Activated naive CD4-positive, alpha-beta T cell treated with anti-CD3 and anti-CD28 coated beads, Interleukin-2, amount 10 ng/mL, durations not matched to agents 7 days and 5 days (primary cell): Measurements from ENCODE around the gene TYW1B.
A peak's percentile ranks its signal among the peaks of the same experiment; 100 is the strongest.
"Not testable (repeated sequence)": the region's sequence is repeated elsewhere in the genome, so short reads cannot be mapped to it uniquely, and the experiment has no call there.

Source experiments
- CTCF ChIA-PET: fragments of 350-600 bp; sonication (Branson Sonifier 250); formaldehyde crosslinking; loops from one replicate; lab custom pipeline; 2021; ENCODE audit warnings: antibody characterized with exemption; lab: Charles Lee
- DNase-seq: peaks from one replicate; pipeline ENCODE4 v3.0.0-alpha.2; 2020
- H3K27ac Mint-ChIP-seq: one replicate; pipeline ENCODE4 v1.8.0; 2021; ENCODE audit warnings: mild to moderate bottlenecking, moderate library complexity, mixed read lengths
- H3K27me3 Mint-ChIP-seq: one replicate; pipeline ENCODE4 v1.8.0; 2021; ENCODE audit warnings: mild to moderate bottlenecking, mixed read lengths
- H3K36me3 Mint-ChIP-seq: one replicate; pipeline ENCODE4 v1.8.0; 2021; ENCODE audit warnings: mixed read lengths
- H3K4me1 Mint-ChIP-seq: one replicate; pipeline ENCODE4 v1.8.0; 2021; ENCODE audit warnings: mixed read lengths
- H3K4me3 Mint-ChIP-seq: one replicate; pipeline ENCODE4 v1.8.0; 2021; ENCODE audit warnings: mild to moderate bottlenecking, moderate library complexity, mixed read lengths
- H3K9me3 Mint-ChIP-seq: one replicate; pipeline ENCODE4 v1.8.0; 2021; ENCODE audit warnings: mixed read lengths

TYW1B gene, protein sequence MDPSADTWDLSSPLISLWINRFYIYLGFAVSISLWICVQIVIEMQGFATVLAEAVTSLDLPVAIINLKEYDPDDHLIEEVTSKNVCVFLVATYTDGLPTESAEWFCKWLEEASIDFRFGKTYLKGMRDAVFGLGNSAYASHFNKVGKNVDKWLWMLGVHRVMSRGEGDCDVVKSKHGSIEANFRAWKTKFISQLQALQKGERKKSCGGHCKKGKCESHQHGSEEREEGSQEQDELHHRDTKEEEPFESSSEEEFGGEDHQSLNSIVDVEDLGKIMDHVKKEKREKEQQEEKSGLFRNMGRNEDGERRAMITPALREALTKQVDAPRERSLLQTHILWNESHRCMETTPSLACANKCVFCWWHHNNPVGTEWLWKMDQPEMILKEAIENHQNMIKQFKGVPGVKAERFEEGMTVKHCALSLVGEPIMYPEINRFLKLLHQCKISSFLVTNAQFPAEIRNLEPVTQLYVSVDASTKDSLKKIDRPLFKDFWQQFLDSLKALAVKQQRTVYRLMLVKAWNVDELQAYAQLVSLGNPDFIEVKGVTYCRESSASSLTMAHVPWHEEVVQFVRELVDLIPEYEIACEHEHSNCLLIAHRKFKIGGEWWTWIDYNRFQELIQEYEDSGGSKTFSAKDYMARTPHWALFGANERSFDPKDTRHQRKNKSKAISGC

GRCh38 chr7:72827839-72828591, at the start of gene TYW1B:
Gene TYW1B (minus strand): TSS chr7:72828200. CDS start chr7:72828075, 125 bp downstream.
- not testable (repeated sequence) for H3K9me3 Mint-ChIP-seq, H3K27me3 Mint-ChIP-seq
- Mint-ChIP-seq H3K4me1 (peaks cover 43% of the 10 kb centered on the region), H3K36me3 (peaks cover 12% of the 10 kb centered on the region), H3K27ac (peak within 1 kb of the TSS; percentile 97), H3K4me3 (peak within 1 kb of the TSS; percentile 85)
- DNase-seq, result peak; percentile 98
- CTCF ChIA-PET, result interaction anchor here (1.1 kb wide), 1 partner anchor 87 kb away, joined by 3 read pairs; no protein-coding TSS in a partner anchor

- peaks cover 18% of the 10 kb centered on the region for H3K27me3 Mint-ChIP-seq
- H3K9me3 Mint-ChIP-seq, H3K4me3 Mint-ChIP-seq, H3K4me1 Mint-ChIP-seq, H3K27ac Mint-ChIP-seq, H3K36me3 Mint-ChIP-seq, DNase-seq, CTCF ChIA-PET: not testable (repeated sequence)
Observed at GRCh38 chr7:72867591-72867990, 39.6 kb upstream of the TYW1B start.

- H3K4me3 Mint-ChIP-seq, CTCF ChIA-PET, H3K9me3 Mint-ChIP-seq, DNase-seq, H3K4me1 Mint-ChIP-seq, H3K36me3 Mint-ChIP-seq, H3K27me3 Mint-ChIP-seq, H3K27ac Mint-ChIP-seq: not testable (repeated sequence)
Observed at GRCh38 chr7:72858846-72859400, 30.9 kb upstream of the TYW1B start.

DNA sequence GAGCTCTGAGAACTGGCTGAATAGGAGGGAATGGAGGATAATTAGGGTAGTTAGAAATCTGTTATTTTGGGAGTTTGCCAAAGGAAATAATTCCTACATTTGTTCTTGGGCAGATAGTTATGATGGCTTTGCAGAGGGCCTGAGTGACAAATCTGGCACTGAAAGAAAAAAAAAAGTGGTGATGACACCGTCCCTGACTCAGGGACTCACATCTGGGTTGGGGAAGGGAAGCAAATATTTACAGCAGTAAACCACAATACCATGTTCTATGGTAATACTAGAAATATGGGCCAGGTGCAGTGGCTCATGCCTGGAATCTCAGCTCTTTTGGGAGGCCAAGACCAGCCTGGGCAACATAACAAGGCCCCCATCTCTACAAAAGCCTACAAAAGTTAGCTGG, 29.9 kb upstream of the TYW1B start:
- CTCF ChIA-PET, H3K4me1 Mint-ChIP-seq, H3K36me3 Mint-ChIP-seq, DNase-seq, H3K9me3 Mint-ChIP-seq, H3K27ac Mint-ChIP-seq, H3K27me3 Mint-ChIP-seq, H3K4me3 Mint-ChIP-seq: not testable (repeated sequence)

GRCh38 chr7:72855261-72855660, 27.3 kb upstream of the TYW1B start:
- CTCF ChIA-PET, H3K9me3 Mint-ChIP-seq: not testable (repeated sequence)

GRCh38 chr7:72852937-72853336, 24.9 kb upstream of the TYW1B start:
- DNase-seq, CTCF ChIA-PET, H3K9me3 Mint-ChIP-seq, H3K4me3 Mint-ChIP-seq, H3K36me3 Mint-ChIP-seq, H3K27me3 Mint-ChIP-seq, H3K4me1 Mint-ChIP-seq, H3K27ac Mint-ChIP-seq: not testable (repeated sequence)

More at GRCh38 chr7:72855261-72855660, 27.3 kb upstream of the TYW1B start:
- not testable (repeated sequence) for H3K4me3 Mint-ChIP-seq, H3K36me3 Mint-ChIP-seq, H3K27ac Mint-ChIP-seq, H3K4me1 Mint-ChIP-seq, H3K27me3 Mint-ChIP-seq, DNase-seq

DNA sequence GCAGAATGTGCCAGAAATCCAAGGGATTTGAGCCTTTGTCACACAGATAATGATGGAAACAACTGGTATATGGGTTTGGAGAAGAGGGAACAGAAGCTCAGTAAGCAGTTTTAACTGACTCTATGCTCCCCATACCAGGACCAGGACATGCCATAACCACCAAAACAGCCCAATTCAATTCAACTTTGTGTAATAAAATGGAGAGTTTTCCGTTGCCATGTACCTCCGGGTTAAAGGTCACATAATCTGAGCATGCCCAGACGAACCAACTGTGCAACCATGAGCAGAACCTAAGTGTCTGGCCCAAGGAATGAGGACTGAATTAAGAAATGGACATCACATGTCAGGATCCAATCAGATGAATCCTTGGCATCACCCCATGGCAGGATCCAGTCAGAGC, 22.7 kb upstream of the TYW1B start:
- CTCF ChIA-PET, H3K36me3 Mint-ChIP-seq: not testable (repeated sequence)

DNA sequence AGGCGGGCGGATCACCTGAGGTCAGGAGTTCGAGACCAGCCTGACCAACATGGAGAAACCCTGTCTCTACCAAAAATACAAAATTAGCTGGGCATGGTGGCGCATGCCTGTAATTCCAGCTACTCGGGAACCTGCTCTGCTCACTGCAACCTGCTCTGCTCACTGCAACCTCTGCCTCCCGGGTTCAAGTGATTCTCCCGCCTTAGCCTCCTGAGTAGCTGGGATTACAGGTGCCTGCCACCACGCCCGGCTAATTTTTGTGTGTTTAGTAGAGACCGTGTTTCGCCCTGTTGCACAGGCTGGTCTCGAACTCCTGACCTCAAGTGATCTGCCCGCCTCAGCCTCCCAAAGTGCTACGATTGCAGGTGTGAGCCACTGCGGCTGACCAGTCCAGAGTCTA, 16.1 kb upstream of the TYW1B start:
- not testable (repeated sequence) for H3K27ac Mint-ChIP-seq, H3K27me3 Mint-ChIP-seq, H3K4me3 Mint-ChIP-seq

More for the DNA sequence above, 22.7 kb upstream of the TYW1B start:
- not testable (repeated sequence) for H3K9me3 Mint-ChIP-seq, H3K4me3 Mint-ChIP-seq, H3K27me3 Mint-ChIP-seq, H3K27ac Mint-ChIP-seq, H3K4me1 Mint-ChIP-seq, DNase-seq

DNA sequence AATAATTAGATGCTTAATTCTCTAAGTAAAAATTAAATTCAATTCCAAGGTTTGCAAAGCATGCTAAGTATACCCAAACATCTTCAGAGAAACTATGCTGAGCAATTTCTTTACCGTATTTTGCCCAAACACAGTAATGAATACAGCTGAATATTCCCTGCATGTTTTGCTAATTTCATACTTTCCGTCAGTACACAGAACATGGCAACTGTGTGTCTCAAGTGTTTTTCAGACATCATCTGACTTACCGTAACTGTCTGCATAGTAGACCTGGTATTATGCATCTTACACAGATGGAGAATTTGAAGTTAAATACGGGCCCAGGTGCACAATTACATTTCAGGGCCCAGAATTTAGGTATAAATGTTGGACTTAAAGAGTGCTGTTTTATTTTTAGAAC, 15.2 kb upstream of the TYW1B start:
- H3K27ac Mint-ChIP-seq, H3K27me3 Mint-ChIP-seq: not testable (repeated sequence)
- peaks cover 17% of the 10 kb centered on the region for H3K9me3 Mint-ChIP-seq

More for the DNA sequence above, 16.1 kb upstream of the TYW1B start:
- DNase-seq, H3K4me1 Mint-ChIP-seq, CTCF ChIA-PET: not testable (repeated sequence)
- Mint-ChIP-seq H3K9me3 (peaks cover 17% of the 10 kb centered on the region), H3K36me3 (peaks cover 17% of the 10 kb centered on the region)

GRCh38 chr7:72840966-72841511, 13.0 kb upstream of the TYW1B start:
- H3K27ac Mint-ChIP-seq, H3K4me3 Mint-ChIP-seq, H3K4me1 Mint-ChIP-seq, DNase-seq, CTCF ChIA-PET, H3K27me3 Mint-ChIP-seq: not testable (repeated sequence)
- Mint-ChIP-seq H3K36me3 (peaks cover 34% of the 10 kb centered on the region), H3K9me3 (peaks cover 17% of the 10 kb centered on the region)

More for the DNA sequence above, 15.2 kb upstream of the TYW1B start:
- DNase-seq, H3K4me3 Mint-ChIP-seq, CTCF ChIA-PET, H3K4me1 Mint-ChIP-seq: not testable (repeated sequence)
- H3K36me3 Mint-ChIP-seq, result peaks cover 20% of the 10 kb centered on the region

DNA sequence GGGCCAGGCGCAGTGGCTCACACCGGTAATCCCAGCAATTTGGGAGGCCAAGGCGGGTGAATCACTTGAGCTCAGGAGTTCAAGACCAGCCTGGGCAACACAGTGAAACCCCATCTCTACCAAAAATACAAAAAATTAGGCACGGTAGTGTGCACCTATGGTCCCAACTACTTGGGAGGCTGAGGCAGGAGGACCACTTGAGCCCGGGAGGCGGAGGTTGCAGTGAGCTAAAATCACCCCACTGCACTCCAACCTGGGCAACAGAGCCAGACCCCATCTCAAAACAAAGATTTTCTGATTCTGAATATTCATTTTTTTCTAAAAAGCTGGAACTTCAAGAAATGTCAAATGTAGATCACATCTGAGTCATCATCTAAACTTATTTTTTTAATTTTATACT, 10.3 kb upstream of the TYW1B start:
- H3K27ac Mint-ChIP-seq, DNase-seq, H3K4me3 Mint-ChIP-seq, H3K4me1 Mint-ChIP-seq, CTCF ChIA-PET, H3K27me3 Mint-ChIP-seq: not testable (repeated sequence)
- H3K9me3 Mint-ChIP-seq, result peaks cover 17% of the 10 kb centered on the region
- peaks cover 37% of the 10 kb centered on the region for H3K36me3 Mint-ChIP-seq

DNA sequence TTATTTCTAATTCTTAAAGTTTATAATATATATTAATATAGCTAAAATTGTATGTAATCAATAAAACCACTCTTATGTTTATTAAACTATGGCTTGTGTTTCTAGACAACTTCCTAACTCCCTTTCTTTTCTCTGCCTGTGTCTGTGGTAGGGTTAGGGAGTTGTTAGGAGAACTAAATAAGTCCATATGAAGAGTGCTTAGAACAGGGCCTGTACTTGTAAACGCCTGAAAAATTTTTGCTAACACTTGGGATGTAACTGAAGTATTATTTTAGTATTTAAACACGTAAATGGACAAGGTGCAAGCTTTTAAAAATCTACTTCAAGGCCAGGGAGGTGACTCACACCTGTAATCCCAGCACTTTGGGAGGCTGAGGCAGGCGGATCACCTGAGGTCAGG, 9.3 kb upstream of the TYW1B start:
- CTCF ChIA-PET, H3K4me3 Mint-ChIP-seq, H3K27ac Mint-ChIP-seq, H3K27me3 Mint-ChIP-seq, H3K4me1 Mint-ChIP-seq, DNase-seq: not testable (repeated sequence)
- Mint-ChIP-seq H3K36me3 (peaks cover 46% of the 10 kb centered on the region), H3K9me3 (peaks cover 17% of the 10 kb centered on the region)

DNA sequence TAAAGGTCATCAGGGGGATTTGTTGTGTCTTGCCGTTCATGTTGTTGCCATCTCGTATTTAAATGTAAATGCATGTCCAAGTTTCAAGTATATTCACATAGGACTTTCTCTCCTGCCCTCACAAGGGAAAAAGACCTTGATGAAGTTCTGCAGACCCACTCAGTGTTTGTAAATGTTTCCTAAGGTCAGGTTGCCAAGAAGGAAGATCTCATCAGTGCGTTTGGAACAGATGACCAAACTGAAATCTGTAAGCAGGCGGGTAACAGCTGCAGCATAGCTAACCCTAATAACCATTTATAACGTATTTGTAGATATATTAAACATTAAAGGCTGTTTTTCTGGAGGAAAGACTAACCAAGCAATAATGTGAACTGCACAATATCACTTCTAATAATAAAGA, 2.6 kb upstream of the TYW1B start:
- H3K9me3 Mint-ChIP-seq, CTCF ChIA-PET, DNase-seq, H3K27me3 Mint-ChIP-seq: not testable (repeated sequence)
- Mint-ChIP-seq H3K4me3 (peak overlapping the region; percentile 85), H3K4me1 (peaks cover 42% of the 10 kb centered on the region), H3K27ac (peak overlapping the region; percentile 97), H3K36me3 (peaks cover 17% of the 10 kb centered on the region)
